ENCODE data around the gene FUBP3.

The FUBP3 gene, protein sequence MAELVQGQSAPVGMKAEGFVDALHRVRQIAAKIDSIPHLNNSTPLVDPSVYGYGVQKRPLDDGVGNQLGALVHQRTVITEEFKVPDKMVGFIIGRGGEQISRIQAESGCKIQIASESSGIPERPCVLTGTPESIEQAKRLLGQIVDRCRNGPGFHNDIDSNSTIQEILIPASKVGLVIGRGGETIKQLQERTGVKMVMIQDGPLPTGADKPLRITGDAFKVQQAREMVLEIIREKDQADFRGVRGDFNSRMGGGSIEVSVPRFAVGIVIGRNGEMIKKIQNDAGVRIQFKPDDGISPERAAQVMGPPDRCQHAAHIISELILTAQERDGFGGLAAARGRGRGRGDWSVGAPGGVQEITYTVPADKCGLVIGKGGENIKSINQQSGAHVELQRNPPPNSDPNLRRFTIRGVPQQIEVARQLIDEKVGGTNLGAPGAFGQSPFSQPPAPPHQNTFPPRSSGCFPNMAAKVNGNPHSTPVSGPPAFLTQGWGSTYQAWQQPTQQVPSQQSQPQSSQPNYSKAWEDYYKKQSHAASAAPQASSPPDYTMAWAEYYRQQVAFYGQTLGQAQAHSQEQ

DNA sequence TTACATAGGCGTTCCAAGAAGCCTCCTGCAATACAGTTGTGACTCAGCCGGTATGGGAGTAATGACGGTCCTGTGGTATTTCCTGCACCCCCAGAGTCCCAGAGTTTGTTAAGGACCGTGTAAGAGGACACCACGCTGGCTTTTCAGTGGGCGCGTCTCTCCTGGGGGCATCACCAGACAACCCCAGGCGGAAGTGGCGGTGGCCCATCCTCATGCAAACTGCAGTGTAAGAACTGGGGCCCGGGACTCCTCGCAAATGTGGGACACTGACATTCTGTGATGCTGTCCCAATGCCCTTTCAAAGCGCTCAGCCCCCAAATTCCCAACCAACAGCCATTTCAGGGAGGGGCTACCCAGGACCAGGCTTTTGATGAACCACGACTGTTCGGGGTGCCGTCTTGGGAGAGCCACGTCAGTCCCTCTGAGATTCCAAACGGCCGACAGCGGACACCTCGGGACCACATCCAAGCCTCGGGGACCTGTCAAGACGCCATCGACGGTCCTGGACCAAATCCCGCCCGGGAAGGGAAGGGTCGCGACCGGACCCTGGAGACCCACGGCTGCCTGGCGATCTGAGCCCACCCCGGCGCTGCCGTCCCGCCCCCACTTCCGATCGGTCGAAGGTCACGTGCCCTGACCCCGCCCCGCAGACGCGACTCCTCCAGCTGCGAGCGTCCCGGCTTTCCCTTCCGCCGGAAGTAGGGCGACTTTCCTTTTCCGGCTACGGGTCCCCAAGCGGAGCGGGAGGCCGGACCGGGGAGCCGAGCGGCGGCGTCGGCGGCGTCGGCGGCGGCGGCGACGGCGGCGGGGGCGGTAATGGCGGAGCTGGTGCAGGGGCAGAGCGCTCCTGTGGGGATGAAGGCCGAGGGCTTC, at the start of gene FUBP3:
Gene FUBP3, plus strand, starts transcription at position 713 of the 873 bp plus-strand sequence. Its CDS starts 104 bp downstream, at position 817.
- peak; percentile 95 for DNase-seq (ENCODE audit: low spot score)

- DNase-seq (ENCODE audit: low spot score) = no peak
Observed at GRCh38 chr9:130530938-130531337, 48.4 kb upstream of the FUBP3 start.

DNA sequence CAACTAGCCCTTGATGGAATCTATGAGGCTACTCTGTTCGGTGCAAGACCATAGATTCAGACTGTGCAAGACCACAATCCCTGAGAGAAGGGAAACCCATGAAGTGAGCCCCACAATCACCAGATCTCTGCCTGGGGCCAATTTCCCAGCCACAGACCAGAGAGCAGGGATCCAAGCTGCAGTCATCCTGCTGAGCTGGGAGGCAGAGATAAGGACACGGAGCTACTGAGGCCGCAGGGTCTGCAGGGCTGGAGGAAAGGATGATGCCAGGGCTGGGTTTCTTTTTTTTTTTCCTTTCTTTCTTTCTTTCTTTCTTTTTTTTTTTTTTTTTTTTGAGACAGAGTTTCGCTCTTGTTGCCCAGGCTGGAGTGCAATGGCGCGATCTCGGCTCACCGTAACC, 47.7 kb upstream of the FUBP3 start:
- DNase-seq (ENCODE audit: low spot score) = no peak

DNA sequence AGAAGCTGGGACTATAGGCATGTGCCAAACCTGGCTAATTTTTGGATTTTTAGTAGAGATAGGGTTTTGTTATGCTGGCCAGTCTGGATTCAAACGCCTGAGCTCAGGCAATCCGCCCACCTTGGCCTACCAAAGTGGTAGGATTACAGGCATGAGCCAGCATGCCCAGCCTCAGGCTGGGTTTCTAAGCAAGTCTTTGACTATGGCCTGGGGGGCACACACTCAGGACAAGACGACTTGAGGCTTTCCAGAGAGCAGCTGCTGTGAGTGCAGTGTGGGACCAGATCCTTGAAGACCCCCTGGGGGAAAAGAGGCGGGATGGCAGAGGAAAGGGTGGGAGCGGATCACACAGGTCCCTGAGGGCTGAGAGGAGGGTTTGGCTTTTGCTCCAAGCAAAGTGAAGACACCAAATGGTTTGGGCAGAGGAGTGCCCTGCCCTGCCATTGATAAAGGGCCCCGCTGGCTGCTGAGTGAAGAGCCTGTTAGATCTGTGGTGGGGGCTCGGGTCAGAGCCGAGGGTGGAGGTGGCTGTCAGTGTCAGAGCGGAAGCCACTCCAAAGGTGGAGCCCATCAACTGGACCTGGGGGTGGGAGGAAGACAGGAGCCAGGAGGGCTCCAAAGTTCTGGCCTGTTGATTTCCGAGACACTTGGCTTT, 46.8 kb upstream of the FUBP3 start:
- DNase-seq (ENCODE audit: low spot score) = no peak

- no peak for DNase-seq (ENCODE audit: low spot score)
Observed at GRCh38 chr9:130535818-130536521, 43.4 kb upstream of the FUBP3 start.

GRCh38 chr9:130536701-130537107, 42.7 kb upstream of the FUBP3 start:
- no peak for DNase-seq (ENCODE audit: low spot score)

- DNase-seq (ENCODE audit: low spot score) = no peak
Observed at GRCh38 chr9:130537346-130538050, 41.9 kb upstream of the FUBP3 start.

GRCh38 chr9:130539420-130540223, 39.8 kb upstream of the FUBP3 start:
- DNase-seq (ENCODE audit: low spot score) = no peak

DNA sequence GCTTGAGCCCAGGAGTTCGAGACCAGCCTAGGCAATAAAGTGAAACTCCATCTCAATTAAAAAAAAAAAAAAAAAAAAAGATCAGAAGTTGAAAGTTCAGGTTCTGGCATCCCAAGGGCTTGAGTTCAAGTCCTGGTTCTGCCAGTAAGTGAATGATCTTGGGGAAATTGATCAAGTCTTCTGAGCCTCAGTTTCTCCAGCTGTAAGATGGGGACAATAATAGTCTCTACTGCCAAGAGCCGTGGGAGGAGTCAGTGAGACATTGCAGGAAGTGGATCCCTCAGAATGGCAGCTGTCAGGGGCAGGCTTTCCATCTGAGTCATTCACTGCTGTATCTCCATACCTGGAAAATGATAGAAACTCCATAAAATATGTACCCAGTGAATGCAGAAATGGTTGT, 37.8 kb upstream of the FUBP3 start:
- no peak for DNase-seq (ENCODE audit: low spot score)

- no peak for DNase-seq (ENCODE audit: low spot score)
Observed at GRCh38 chr9:130542038-130542437, 37.3 kb upstream of the FUBP3 start.

DNA sequence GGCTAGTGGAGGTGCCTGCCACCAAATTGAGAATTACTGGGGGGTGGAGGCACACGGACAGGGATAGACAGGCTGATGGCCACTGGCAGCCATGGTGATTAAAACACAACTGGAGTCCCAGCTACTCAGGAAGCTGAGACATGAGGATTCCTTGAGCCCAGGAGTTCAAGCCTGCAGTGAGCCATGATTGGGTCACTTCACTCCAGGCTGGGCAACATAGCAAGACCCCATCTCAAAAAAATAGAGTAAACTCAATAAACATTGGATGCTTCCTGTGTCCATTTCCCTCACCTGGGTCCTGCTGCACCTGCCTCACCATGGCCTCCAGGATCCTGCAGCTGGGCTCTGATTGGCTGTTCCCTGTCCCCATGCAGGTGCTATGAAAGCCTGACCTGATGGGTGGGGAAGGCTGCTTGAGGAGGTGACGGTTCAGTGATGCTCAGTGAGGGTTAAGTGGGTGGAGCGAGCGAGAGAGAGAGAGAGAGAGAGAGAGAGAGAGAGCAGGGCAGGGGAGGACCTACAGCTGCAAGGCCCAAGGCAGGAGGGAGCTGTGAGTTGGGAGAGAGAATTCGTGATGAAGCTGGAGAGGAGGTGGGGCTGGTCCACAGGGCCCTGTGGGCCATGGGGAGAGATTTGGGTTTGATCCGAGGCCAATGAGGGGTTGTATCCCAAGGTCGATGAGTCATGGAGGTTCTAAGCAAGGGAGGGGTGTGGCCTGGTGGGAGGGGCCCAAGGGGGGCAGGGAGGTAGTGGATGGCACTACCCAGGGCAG, 36.7 kb upstream of the FUBP3 start:
- no peak for DNase-seq (ENCODE audit: low spot score)

DNA sequence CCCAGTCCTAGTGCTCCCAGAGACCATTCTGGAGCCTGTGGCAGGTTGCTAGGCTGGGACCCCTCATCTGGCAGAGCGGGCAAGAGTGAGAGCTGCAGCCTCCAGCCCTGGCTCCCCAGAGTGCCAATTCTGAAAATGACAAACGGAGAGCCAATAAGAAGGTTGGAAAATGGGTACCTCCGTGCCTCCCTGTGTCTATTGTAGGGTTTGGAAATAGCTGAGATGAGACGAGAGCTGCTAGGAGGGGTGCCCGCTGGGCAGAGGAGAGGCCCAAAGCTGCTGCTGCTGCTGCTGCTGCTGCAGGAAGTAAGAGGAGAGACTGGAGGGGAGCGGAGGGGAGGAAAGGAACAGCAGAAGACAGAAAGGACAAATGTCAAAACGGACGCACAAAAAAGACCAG, 36.0 kb upstream of the FUBP3 start:
- DNase-seq (ENCODE audit: low spot score) = no peak

GRCh38 chr9:130543859-130544258, 35.5 kb upstream of the FUBP3 start:
- no peak for DNase-seq (ENCODE audit: low spot score)

DNA sequence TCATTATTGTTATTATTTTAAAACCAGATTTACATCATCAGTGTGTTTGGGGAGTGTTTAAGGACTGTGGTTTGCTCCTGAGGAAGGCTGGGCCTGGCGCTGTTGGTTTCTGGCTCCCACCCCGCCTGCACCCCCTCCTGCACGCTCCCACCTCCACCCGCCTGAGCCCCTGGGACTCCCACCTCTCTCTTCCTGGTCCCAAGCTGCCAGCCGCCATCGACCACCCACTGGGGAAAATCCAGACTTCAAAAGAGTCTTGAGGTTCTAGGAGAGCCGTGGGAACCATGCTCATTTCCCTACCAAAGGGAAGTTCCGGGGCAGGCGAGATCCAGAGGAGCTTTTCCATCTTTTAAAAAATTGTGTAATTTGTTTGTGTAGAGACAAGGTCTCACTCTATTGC, 35.0 kb upstream of the FUBP3 start:
- no peak for DNase-seq (ENCODE audit: low spot score)

DNA sequence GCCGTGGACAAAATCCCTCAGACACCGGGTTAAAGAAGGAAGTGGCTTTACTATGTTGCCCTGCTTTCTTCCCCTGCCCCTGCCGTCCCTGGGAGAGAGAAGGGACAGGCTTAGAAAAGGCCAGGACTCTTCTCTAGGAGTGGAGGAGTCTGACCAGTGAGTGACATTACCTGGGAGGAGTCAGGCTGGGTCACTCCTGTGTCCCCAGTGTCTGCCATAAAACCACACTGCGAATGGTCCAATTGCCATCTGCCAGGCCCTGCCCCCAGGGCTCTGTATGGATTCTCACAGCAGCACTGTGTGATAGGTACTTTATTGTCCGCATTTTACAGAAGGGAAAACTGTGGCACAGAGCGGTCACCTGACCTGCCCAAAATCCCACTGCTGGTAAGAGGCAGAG, 31.3 kb upstream of the FUBP3 start:
- DNase-seq (ENCODE audit: low spot score) = no peak

- DNase-seq (ENCODE audit: low spot score) = no peak
Observed at GRCh38 chr9:130549093-130549735, 30.2 kb upstream of the FUBP3 start.

- no peak for DNase-seq (ENCODE audit: low spot score)
Observed at GRCh38 chr9:130554606-130555005, 24.8 kb upstream of the FUBP3 start.

GRCh38 chr9:130555061-130555460, 24.3 kb upstream of the FUBP3 start:
- no peak for DNase-seq (ENCODE audit: low spot score)

DNA sequence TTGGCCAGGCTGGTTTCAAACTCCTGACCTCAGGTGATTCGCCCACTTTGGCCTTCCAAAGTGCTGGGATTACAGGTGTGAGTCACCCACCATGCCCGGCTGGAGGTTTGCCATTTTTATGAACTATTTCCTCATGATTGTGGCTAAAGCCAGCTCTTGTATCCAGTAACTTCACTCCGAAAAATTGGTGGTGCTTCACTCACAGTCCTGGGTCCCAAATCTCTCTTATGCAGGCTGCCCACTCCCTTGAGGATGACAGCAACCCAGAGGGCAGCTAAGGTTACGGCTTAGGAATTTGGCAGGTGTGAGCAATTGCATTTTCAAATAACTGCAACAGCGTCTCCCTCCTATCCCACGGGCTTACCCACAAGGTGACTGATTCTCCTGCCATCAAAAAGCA, 23.4 kb upstream of the FUBP3 start:
- no peak for DNase-seq (ENCODE audit: low spot score)
